RPMI7951 (cell line): ENCODE measurements around the gene SMG6. TPM values are rescaled to one million over a fixed set of nuclear protein-coding genes. Genes with fewer than 3 reads are reported as not detected.

Experiments used
- total RNA-seq: library from RNA; depleted of rRNA; stranded (reverse); fragments of >200 nt; shearing (Covaris generic); gene quantifications from 2 replicates; pipeline ENCODE4 v1.2.3, GENCODE V29; 2014; rRNA removed

SMG6 gene
- total RNA-seq, 1 experiment from 2014 or later, result 26.1 TPM

Other genes with a start within 250 kb of the SMG6 start
- 4.6 and 14.2 TPM in 2 replicates for gene HIC1, start 248.7 kb downstream of the SMG6 start, total RNA-seq
- 21.1 and 34.4 TPM in 2 replicates for gene SRR, start 165 bp upstream of the SMG6 start, total RNA-seq
- 51.5 and 52.8 TPM in 2 replicates for gene TSR1, start 32.7 kb upstream of the SMG6 start, total RNA-seq
- gene SGSM2, start 33.7 kb upstream of the SMG6 start, total RNA-seq, result 9.1 and 9.5 TPM in 2 replicates
- 2.4 and 2.7 TPM in 2 replicates for gene MNT, start 97.3 kb upstream of the SMG6 start, total RNA-seq
- gene METTL16, start 208.1 kb upstream of the SMG6 start, total RNA-seq, result 19.1 and 23.3 TPM in 2 replicates